Peyer's patch (tissue), 4 donors: ENCODE measurements around the gene CELF4.

Experiments used
- POLR2A ChIP-seq, 2 donors: fragments of 450-650 bp; IDR thresholded peaks; one replicate each; pipeline ENCODE4 v1.5.1; 2017; ENCODE audit warnings: antibody characterized with exemption in 2 of 2, mild to moderate bottlenecking in 2 of 2, moderate library complexity in 2 of 2
- TF ChIP-seq, protein P1 (sequence below), 6 experiments: fragments of 450-650 bp in 4 of 6; fragments of 200-600 bp in 2 of 6; sonication (generic) in 1 of 6; IDR thresholded peaks; one replicate each; pipeline ENCODE4 v1.5.1; 2017 to 2019; ENCODE audit warnings: antibody characterized with exemption in 6 of 6, mild to moderate bottlenecking in 3 of 6, moderate library complexity in 1 of 6

DNA sequence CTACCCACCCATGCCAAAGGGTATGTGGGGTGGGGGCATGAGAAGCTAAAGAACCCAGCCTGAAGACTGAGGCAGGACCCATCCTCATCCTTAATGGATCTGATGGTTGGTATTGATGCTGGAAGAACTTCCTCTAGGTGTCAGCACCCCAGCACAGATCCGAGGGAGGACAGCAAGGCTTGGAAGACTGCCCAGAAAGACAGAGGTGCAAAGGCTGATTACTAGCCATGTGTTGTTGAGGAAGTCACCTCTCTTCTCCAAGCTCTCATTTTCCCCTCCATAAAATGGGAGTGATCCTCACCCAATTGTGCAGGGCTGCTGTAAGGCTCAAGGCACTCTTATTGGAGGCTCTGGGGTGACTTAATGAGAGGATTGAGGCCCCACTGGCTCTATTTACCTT, 256.5 kb downstream of the CELF4 start:
- TF ChIP-seq, protein P1, sequence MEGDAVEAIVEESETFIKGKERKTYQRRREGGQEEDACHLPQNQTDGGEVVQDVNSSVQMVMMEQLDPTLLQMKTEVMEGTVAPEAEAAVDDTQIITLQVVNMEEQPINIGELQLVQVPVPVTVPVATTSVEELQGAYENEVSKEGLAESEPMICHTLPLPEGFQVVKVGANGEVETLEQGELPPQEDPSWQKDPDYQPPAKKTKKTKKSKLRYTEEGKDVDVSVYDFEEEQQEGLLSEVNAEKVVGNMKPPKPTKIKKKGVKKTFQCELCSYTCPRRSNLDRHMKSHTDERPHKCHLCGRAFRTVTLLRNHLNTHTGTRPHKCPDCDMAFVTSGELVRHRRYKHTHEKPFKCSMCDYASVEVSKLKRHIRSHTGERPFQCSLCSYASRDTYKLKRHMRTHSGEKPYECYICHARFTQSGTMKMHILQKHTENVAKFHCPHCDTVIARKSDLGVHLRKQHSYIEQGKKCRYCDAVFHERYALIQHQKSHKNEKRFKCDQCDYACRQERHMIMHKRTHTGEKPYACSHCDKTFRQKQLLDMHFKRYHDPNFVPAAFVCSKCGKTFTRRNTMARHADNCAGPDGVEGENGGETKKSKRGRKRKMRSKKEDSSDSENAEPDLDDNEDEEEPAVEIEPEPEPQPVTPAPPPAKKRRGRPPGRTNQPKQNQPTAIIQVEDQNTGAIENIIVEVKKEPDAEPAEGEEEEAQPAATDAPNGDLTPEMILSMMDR (IDR thresholded peaks at IDR 0.05) = no peak
- TF ChIP-seq POLR2A (IDR thresholded peaks at IDR 0.05) = no peak
